Measurements from ENCODE around the gene FBXO22.
"Not testable (repeated sequence)": the region's sequence is repeated elsewhere in the genome, so short reads cannot be mapped to it uniquely, and the experiment has no call there.

The FBXO22 gene

DNA sequence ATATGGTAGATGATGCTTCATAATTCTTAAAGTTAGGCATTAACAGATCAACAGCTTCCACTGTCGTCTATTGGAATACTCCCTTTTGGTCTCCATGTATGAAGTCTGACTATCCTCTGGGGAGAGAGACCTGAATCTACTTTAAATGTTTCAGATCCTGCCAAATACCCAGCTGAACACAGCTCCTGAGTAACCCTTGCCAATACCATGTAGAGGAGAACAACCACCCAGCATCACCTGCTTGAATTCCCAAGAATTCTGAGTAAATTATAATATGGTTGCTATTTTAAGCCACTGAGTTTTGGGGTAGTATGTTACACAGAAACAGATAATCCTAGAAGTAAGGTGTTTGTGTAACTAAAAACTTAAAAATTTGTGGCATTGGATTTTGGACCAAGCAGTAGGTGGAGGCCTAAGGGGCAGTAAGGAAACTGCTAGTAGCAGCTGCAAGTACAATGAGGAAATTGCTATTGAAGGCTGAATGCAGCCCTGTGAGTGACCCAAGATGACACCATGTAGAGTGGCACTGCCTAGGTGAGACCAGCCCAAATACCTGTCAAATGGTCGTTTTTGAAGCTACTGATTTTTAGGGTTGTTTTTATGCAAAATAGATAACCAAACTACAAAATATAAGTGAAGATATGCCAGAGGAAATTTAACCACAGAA is 77.6 kb downstream of the FBXO22 start:
- no peak for DNase-seq (ENCODE audit: low read depth)

- DNase-seq (ENCODE audit: low read depth) = no peak
These were observed 78.8 kb downstream of the FBXO22 start for GRCh38 chr15:75982468-75982867.

DNA sequence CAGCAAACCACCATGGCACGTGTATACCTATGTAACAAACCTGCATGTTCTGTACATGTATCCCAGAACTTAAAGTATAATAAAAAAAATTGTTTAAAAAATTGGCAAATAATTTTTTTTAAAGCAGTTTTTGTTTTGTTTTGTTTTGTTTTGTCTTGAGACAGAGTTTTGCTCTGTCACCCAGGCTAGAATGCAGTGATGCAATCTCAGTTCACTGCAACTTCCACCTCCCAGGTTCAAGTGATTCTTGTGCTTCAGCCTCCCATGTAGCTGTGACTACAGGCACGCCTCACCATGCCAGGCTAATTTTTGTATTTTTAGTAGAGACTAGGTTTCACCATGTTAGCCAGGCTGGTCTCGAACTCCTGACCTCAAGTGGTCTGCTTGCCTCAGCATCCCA is 81.0 kb downstream of the FBXO22 start:
- not testable (repeated sequence) for DNase-seq (ENCODE audit: low read depth)

DNA sequence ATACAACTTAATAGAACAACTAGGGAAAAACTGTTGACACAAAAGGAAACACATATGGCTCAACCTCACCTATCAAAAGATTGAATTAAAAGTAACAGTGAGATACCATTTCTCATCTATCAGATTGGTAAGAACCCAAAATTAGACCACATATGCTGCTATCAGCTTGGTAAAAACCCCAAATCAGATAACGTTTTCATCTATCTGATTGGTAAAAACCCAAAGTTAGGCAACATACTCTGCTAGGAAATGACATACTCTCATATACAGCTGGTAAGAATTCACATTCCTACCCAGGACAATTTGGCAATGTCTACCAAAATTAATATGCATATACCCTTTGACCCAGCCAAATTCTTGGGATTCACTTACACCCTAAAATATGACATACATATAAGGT is 82.3 kb downstream of the FBXO22 start:
- DNase-seq (ENCODE audit: low read depth) = no peak

GRCh38 chr15:75989045-75989444 is 85.4 kb downstream of the FBXO22 start:
- DNase-seq (ENCODE audit: low read depth) = no peak

DNA sequence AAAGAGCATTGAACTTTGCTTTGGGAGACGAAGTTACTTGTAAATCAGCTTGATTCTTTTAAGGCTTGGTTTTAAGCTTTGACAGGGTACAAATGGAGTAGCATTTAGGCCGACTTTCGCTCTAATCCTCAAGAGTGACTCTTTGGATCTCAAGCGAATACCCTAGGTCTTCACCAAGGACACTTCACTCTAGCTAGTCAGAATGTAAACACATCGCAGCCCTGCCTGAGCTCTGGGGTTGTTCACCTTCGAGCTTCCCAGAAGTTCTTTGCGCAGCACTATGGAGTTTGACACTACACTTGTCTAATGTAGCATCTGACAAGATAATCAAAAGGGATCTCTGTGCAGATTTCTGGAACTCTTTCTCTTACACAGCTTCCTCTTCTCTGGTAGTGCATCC is 86.2 kb downstream of the FBXO22 start:
- DNase-seq (ENCODE audit: low read depth) = no peak

Measured in stimulated activated CD8-positive, alpha-beta memory T cell treated with anti-CD3 and anti-CD28 coated beads, Interleukin-15, amount 100 ng/mL, for 24 hours (primary cell).